Stimulated activated CD8-positive, alpha-beta memory T cell treated with anti-CD3 and anti-CD28 coated beads, Interleukin-12 subunit alpha, Interleukin-12 subunit beta, amount 100 ng/mL, for 24 hours (primary cell): ENCODE results near the gene CSF3.

ENCODE experiments used
- DNase-seq: peaks from one replicate; pipeline ENCODE4 v3.0.0-alpha.2; 2020; ENCODE audit errors: extremely low read depth

CSF3 gene, protein sequence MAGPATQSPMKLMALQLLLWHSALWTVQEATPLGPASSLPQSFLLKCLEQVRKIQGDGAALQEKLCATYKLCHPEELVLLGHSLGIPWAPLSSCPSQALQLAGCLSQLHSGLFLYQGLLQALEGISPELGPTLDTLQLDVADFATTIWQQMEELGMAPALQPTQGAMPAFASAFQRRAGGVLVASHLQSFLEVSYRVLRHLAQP

DNA sequence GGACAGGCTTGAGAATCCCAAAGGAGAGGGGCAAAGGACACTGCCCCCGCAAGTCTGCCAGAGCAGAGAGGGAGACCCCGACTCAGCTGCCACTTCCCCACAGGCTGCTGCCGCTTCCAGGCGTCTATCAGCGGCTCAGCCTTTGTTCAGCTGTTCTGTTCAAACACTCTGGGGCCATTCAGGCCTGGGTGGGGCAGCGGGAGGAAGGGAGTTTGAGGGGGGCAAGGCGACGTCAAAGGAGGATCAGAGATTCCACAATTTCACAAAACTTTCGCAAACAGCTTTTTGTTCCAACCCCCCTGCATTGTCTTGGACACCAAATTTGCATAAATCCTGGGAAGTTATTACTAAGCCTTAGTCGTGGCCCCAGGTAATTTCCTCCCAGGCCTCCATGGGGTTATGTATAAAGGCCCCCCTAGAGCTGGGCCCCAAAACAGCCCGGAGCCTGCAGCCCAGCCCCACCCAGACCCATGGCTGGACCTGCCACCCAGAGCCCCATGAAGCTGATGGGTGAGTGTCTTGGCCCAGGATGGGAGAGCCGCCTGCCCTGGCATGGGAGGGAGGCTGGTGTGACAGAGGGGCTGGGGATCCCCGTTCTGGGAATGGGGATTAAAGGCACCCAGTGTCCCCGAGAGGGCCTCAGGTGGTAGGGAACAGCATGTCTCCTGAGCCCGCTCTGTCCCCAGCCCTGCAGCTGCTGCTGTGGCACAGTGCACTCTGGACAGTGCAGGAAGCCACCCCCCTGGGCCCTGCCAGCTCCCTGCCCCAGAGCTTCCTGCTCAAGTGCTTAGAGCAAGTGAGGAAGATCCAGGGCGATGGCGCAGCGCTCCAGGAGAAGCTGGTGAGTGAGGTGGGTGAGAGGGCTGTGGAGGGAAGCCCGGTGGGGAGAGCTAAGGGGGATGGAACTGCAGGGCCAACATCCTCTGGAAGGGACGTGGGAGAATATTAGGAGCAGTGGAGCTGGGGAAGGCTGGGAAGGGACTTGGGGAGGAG lies at the start of gene CSF3:
TSS of gene CSF3 (plus strand) at position 436 of the 993 bp plus-strand sequence. CDS start at position 471, 35 bp downstream.
- no peak for DNase-seq

DNA sequence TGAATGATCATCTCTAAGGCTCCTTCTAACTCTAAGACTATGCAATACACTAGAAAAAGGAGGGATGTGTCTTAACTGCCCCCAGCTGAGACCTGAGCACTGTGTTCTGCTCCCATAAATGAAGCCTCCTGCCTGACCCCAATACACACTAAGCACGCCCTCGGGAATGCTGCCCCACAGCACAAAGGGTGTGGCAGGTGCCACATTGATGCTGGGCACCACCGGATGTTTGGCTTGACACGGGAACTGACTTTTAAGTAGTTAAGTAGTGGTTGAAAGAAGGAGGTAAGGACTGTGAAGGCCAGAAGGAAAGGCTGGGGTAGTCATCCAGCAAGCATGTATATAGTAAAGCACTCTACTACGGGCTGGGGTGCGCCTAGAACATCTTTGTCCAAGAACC lies 48.5 kb upstream of the CSF3 start:
- no peak for DNase-seq

- no peak for DNase-seq
Measured at GRCh38 chr17:39968761-39969160, 46.5 kb upstream of the CSF3 start.

GRCh38 chr17:39969375-39969774 lies 45.9 kb upstream of the CSF3 start:
- no peak for DNase-seq

DNA sequence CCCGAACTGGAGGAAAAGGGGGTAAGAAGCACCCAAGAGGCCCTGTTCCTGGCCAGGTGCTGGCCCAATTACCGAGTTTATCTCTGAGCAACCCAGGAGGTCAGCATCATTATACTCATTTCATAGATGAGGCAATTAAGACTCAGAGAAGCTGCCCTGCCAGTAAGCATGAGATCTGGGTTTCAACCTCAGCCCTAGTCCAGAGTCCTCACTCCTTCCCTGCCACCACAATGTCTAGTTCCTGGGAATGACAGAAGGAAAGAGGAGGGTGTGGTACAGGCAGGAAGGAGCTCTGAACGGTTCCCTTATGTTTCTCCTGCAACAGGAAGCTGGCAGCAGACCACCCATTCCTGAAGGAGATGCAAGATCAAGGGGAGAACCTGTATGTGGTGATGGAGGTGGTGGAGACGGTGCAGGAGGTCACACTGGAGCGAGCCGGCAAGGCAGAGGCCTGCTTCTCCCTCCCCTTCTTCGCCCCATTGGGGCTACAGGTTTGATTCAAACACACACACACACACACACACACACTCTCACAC lies 45.0 kb upstream of the CSF3 start:
- DNase-seq, result no peak

- no peak for DNase-seq
Measured at GRCh38 chr17:39971076-39971603, 44.1 kb upstream of the CSF3 start.

- DNase-seq, result no peak
Measured at GRCh38 chr17:39972271-39972670, 43.0 kb upstream of the CSF3 start.

GRCh38 chr17:39973496-39973895 lies 41.7 kb upstream of the CSF3 start:
- DNase-seq, result no peak

DNA sequence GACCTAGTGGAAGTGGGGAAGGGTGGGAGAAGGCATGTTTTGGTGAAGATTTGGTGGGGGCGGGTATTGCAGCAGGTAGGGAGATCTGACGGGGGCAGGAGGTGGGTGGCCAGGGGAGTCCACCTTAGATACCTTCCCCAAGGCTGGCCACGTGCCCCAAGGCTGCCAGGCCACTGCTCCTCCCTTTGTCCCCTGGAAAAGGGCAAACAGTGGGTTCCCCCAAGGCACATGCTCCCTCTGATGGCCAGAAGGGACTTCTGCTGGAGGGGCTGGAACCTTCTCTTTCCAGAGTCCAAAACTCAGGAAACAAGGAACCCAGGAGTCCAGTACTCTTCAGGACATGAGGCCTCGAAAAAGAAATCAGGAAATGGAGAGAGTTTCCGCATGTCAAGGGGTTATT lies 40.8 kb upstream of the CSF3 start:
- no peak for DNase-seq

- DNase-seq, result no peak
Measured at GRCh38 chr17:39975801-39976200, 39.4 kb upstream of the CSF3 start.

- DNase-seq, result no peak
Measured at GRCh38 chr17:39979016-39979670, 36.1 kb upstream of the CSF3 start.

- no peak for DNase-seq
Measured at GRCh38 chr17:39979893-39980350, 35.3 kb upstream of the CSF3 start.

DNA sequence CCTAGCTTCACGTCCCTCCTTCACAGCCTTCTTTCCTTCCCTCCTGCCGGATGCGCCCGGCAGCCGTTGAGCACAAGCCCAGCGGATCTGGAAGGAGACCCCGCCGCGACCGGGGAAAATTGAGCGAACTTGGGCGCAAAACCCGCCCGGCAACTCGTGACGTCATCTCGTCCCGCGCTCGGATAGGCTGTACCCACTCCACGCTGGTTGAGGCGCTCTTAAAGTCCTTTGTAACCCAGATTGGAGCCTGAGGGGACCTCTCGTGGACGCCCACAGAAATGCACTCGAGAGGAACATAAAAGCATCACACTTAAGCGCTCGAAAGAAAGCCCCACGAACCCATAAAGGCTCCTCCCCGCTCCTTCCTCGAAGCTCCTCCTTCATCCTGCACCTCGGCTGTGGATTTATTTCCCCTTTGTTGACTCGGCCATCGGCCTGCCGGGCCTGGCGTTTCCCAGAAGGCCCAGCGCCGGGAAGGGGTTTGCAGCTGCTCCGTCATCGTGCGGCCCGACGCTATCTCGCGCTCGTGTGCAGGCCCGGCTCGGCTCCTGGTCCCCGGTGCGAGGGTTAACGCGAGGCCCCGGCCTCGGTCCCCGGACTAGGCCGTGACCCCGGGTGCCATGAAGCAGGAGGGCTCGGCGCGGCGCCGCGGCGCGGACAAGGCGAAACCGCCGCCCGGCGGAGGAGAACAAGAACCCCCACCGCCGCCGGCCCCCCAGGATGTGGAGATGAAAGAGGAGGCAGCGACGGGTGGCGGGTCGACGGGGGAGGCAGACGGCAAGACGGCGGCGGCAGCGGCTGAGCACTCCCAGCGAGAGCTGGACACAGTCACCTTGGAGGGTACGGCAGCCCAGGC lies 34.7 kb upstream of the CSF3 start, which contains the start of gene PSMD3:
TSS of gene PSMD3 (plus strand) at position 457 of the 856 bp plus-strand sequence. CDS start at position 621, 164 bp downstream.
- peak; percentile 89 for DNase-seq

- no peak for DNase-seq
Measured at GRCh38 chr17:39981207-39981741, 34.0 kb upstream of the CSF3 start.

GRCh38 chr17:39981766-39982375 lies 33.4 kb upstream of the CSF3 start:
- DNase-seq, result no peak

DNA sequence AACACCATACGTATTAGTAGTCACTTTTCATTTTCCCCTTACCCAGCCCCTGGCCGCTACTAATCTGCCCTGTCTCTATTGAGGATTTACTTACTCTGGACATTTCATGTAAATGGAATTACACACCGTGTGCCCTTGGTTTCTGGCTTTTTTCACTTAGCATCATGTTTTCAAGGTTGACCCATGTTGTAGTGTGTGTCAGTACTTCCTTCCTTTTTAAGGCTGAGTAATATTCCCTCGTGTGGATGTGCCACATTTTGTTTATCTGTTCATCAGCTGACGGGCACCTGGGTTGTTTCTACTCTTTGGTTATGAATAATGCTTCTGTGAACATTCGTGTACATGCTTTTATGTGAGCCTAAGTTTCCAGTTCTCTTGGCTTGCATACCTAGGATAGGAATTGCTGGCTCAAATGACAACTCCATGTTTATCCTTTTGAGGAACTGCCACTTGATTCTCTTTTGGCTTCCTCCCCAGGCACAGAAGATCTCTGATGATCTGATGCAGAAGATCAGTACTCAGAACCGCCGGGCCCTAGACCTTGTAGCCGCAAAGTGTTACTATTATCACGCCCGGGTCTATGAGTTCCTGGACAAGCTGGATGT lies 26.9 kb upstream of the CSF3 start:
- no peak for DNase-seq

GRCh38 chr17:39994448-39994847 lies 20.8 kb upstream of the CSF3 start:
- DNase-seq, result no peak

DNA sequence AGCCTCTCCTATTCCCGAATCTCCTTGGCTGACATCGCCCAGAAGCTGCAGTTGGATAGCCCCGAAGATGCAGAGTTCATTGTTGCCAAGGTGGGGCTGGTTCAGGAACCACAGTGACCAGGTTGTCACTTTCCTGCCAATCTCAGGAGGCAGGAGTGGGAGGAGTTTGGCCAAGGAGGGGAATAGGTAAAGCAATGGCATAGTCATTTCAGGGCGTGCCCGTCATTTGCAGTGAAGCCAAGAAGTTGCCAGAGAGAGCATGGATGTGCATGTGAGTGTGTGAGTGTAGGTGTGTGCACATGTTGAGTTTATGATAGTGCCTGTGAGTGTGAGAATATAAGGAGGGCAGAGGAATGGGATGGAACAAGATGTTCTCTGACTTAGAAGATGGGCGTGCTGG lies 19.8 kb upstream of the CSF3 start:
- no peak for DNase-seq

DNA sequence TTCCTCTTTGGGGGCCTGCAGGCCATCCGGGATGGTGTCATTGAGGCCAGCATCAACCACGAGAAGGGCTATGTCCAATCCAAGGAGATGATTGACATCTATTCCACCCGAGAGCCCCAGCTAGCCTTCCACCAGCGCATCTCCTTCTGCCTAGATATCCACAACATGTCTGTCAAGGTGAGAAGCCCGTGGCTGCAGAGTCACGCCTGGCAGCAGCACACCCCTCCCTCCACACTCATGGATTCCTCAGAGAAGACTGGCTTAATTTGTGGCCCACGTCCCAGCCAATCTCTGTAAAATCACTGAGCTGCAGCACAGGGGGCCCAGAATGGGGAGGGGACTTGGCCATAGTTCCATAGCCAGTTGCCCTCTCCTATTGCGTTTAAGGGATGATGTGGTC lies 19.1 kb upstream of the CSF3 start:
- no peak for DNase-seq

GRCh38 chr17:39996800-39997199 lies 18.4 kb upstream of the CSF3 start:
- DNase-seq, result no peak
